IPS-15b (cell line): Measurements from ENCODE around the gene WDR74.
A peak's percentile ranks its signal among the peaks of the same experiment; 100 is the strongest.

Experiments used
- H3K27me3 ChIP-seq: one replicate; pipeline ENCODE4 v1.6.1; 2013; ENCODE audit warnings: low read length; ENCODE audit not compliant: control insufficient read depth, insufficient read depth
- H3K36me3 ChIP-seq: one replicate; pipeline ENCODE4 v1.6.1; 2013; ENCODE audit warnings: low read length; ENCODE audit not compliant: control insufficient read depth, insufficient read depth
- H3K4me1 ChIP-seq: one replicate; pipeline ENCODE4 v1.6.1; 2013; ENCODE audit warnings: mild to moderate bottlenecking, low read length; ENCODE audit not compliant: control insufficient read depth, insufficient read depth
- H3K4me3 ChIP-seq: one replicate; pipeline ENCODE4 v1.5.1; 2013; ENCODE audit warnings: low read depth, low read length
- H3K9ac ChIP-seq: one replicate; pipeline ENCODE4 v1.6.1; 2013; ENCODE audit warnings: low read depth, mild to moderate bottlenecking, low read length
- H3K9me3 ChIP-seq: one replicate; pipeline ENCODE4 v1.6.1; 2013; ENCODE audit warnings: mild to moderate bottlenecking, low read length; ENCODE audit not compliant: control insufficient read depth, insufficient read depth

The WDR74 gene

GRCh38 chr11:62801071-62801470, 38.3 kb downstream of the WDR74 start:
- H3K36me3 ChIP-seq = peaks cover 43% of the 10 kb centered on the region
- no peak overlapping the region for H3K4me3 ChIP-seq
- no peaks in the 10 kb centered on the region for H3K9me3 ChIP-seq
- H3K9ac ChIP-seq = no peak overlapping the region
- H3K4me1 ChIP-seq = peaks cover under 1% of the 10 kb centered on the region
- no peaks in the 10 kb centered on the region for H3K27me3 ChIP-seq

GRCh38 chr11:62799486-62799885, 39.9 kb downstream of the WDR74 start:
- H3K36me3 ChIP-seq = peaks cover 59% of the 10 kb centered on the region
- no peaks in the 10 kb centered on the region for H3K9me3 ChIP-seq
- no peak overlapping the region for H3K9ac ChIP-seq
- no peaks in the 10 kb centered on the region for H3K4me1 ChIP-seq
- H3K4me3 ChIP-seq = no peak overlapping the region
- no peaks in the 10 kb centered on the region for H3K27me3 ChIP-seq

DNA sequence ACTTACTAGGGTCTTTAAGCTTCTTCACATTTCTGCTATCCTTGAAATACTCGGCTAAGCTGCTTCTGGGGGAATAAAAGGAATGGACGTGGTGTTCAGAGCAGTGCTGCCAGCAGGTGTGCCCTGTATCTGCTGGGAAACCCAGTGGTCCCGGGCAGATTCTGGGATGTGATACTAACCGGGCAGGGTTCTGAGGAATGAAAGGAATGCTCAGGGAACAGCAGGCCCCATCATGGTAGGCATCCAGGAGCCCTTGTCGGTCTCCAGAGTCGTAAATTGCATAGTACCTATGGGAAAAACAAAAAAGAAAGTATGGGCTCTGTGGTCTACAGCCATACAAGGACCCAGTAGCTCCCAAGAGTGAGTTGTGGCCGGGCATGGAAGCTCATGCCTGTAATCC, 43.1 kb downstream of the WDR74 start:
- Histone ChIP-seq H3K9ac (no peak overlapping the region), H3K9me3 (no peaks in the 10 kb centered on the region), H3K36me3 (peaks cover 54% of the 10 kb centered on the region), H3K4me3 (no peak overlapping the region), H3K4me1 (no peaks in the 10 kb centered on the region), H3K27me3 (no peaks in the 10 kb centered on the region)

- no peaks in the 10 kb centered on the region for H3K9me3 ChIP-seq
- H3K36me3 ChIP-seq = peaks cover 54% of the 10 kb centered on the region
- no peak overlapping the region for H3K9ac ChIP-seq
- no peak overlapping the region for H3K4me3 ChIP-seq
- H3K4me1 ChIP-seq = peaks cover 4% of the 10 kb centered on the region
- H3K27me3 ChIP-seq = no peaks in the 10 kb centered on the region
Observed at GRCh38 chr11:62794201-62794775, 45.1 kb downstream of the WDR74 start.

GRCh38 chr11:62792202-62792575, 47.2 kb downstream of the WDR74 start:
- H3K27me3 ChIP-seq = no peaks in the 10 kb centered on the region
- no peak overlapping the region for H3K4me3 ChIP-seq
- no peaks in the 10 kb centered on the region for H3K9me3 ChIP-seq
- peaks cover 4% of the 10 kb centered on the region for H3K4me1 ChIP-seq
- H3K9ac ChIP-seq = no peak overlapping the region
- peaks cover 47% of the 10 kb centered on the region for H3K36me3 ChIP-seq

- Histone ChIP-seq H3K4me3 (peak within 1 kb of the TSS; percentile 95), H3K27me3 (no peaks in the 10 kb centered on the region), H3K4me1 (peaks cover 4% of the 10 kb centered on the region), H3K9me3 (no peaks in the 10 kb centered on the region), H3K9ac (peak within 1 kb of the TSS; percentile 94), H3K36me3 (peaks cover 43% of the 10 kb centered on the region)
Observed at GRCh38 chr11:62791501-62792201, 47.7 kb downstream of the WDR74 start, which contains the start of gene TMEM223. TMEM223 (minus strand) TSS chr11:62792006; CDS start chr11:62791994, 12 bp downstream.

DNA sequence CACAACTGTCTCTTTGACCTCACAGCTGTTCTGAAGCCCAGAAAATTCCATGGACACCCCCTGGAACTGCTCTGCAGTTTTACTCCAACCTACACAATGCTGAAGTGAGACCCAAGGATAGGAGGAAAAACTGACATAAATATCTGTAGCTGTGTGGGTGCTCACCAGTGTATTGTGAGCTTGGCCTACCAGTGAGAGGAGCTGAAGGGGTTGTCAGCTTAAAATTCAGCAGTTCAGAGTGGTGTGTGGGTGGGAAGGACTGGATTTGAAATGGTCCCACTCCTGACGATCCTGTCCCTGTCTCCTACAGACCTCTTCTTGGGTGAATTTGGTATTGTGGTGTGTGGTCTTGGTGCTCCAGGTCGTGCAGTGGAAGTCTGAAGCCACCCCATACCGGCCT, 49.8 kb downstream of the WDR74 start:
- peaks cover 25% of the 10 kb centered on the region for H3K36me3 ChIP-seq

GRCh38 chr11:62788991-62789390, 50.4 kb downstream of the WDR74 start:
- H3K9ac ChIP-seq = no peak overlapping the region
- H3K27me3 ChIP-seq = no peaks in the 10 kb centered on the region
- peaks cover 4% of the 10 kb centered on the region for H3K4me1 ChIP-seq
- H3K9me3 ChIP-seq = no peaks in the 10 kb centered on the region
- H3K4me3 ChIP-seq = no peak overlapping the region
- H3K36me3 ChIP-seq = peaks cover 22% of the 10 kb centered on the region

More for the DNA sequence above, 49.8 kb downstream of the WDR74 start:
- no peaks in the 10 kb centered on the region for H3K9me3 ChIP-seq
- H3K27me3 ChIP-seq = no peaks in the 10 kb centered on the region
- H3K4me3 ChIP-seq = no peak overlapping the region
- peaks cover 4% of the 10 kb centered on the region for H3K4me1 ChIP-seq
- H3K9ac ChIP-seq = no peak overlapping the region

DNA sequence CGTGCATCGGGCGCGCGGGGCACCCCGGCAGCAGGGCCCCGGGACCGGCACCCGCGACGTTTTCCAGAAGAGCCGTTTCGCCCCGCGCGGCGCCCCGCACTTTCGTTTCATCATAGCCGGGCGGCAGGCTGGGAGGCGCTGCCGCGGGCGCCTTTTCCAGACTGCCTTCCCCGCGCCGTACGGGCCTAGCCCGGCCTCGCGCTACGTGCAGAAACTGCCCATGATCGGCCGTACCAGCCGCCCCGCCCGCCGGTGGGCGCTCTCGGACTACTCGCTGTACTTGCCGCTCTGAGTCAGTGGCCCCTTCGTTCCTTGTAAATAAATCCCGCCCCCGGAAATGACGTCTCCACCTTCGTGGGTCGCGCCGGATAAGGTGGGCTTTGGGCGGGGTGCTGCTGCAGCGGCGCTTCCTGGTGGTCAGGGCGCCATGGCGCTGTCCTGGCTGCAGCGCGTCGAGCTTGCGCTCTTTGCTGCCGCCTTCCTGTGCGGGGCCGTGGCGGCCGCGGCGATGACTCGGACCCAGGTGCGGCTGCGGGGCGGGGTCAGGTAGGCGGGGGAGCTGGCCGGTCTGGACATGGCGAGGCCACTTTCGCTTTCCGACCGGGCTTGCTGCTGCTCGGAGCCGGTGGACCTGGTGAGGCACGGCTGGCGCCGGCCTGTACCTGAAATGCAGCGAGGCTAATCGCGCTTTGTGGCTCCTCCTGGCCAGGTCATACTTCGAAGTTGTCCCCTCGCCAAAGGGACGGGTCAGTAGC, 52.2 kb downstream of the WDR74 start, which contains the start of gene TMEM179B:
Gene TMEM179B (plus strand): TSS at position 398 of the 755 bp plus-strand sequence. CDS start 30 bp downstream, at position 428.
- Histone ChIP-seq H3K36me3 (peaks cover 25% of the 10 kb centered on the region), H3K9me3 (no peaks in the 10 kb centered on the region), H3K9ac (peak within 1 kb of the TSS; percentile 96), H3K4me3 (peak within 1 kb of the TSS; percentile 79), H3K27me3 (no peaks in the 10 kb centered on the region), H3K4me1 (peaks cover 4% of the 10 kb centered on the region)

DNA sequence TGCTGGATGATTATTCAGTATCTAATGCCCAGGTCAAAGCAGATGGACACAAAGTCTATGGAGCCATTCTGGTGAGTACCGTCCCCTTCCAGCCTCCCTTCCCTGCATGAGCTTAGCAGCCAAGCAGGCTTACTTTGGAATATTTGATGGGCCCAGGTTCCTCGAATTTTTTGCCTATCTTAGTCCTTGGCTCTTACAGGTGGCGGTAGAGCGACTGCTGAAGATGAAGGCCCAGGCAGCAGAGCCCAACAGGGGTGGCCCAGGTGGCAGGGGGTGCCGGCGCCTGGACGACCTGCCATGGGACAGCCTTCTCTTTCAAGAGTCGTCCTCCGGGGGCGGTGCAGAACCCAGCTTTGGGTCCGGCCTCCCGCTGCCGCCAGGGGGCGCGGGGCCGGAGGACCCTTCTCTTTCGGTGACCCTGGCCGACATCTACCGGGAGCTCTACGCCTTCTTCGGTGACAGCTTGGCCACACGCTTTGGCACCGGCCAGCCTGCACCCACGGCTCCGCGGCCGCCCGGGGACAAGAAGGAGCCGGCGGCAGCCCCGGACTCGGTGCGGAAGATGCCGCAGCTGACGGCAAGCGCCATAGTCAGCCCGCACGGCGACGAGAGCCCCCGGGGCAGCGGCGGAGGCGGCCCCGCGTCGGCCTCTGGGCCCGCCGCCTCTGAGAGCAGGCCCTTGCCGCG, 52.9 kb downstream of the WDR74 start:
- H3K27me3 ChIP-seq = no peaks in the 10 kb centered on the region
- peak overlapping the region; percentile 79 for H3K4me3 ChIP-seq
- H3K4me1 ChIP-seq = peaks cover 4% of the 10 kb centered on the region
- H3K36me3 ChIP-seq = peaks cover 27% of the 10 kb centered on the region
- H3K9me3 ChIP-seq = no peaks in the 10 kb centered on the region
- H3K9ac ChIP-seq = peak overlapping the region; percentile 37
